Fibroblast of skin of abdomen (primary cell): ENCODE results near the gene FOXD4L4. TPM values are rescaled to one million over a fixed set of nuclear protein-coding genes. Genes with fewer than 3 reads are reported as not detected.
"Not testable (repeated sequence)": the region's sequence is repeated elsewhere in the genome, so short reads cannot be mapped to it uniquely, and the experiment has no call there.

Experiments used
- DNase-seq: peaks from one replicate; pipeline ENCODE4 v3.0.0-alpha.2; 2013
- polyA plus RNA-seq, 2 experiments: library from polyadenylated mRNA; unstranded; fragments of 120-200 nt; gene quantifications; one replicate each; pipeline ENCODE4 v1.2.1, GENCODE V29; 2013; ENCODE audit not compliant: insufficient read length in 2 of 2

The FOXD4L4 gene
- not detected for polyA plus RNA-seq (2013, experiment 1 of 2; ENCODE audit: insufficient read length)
- not detected for polyA plus RNA-seq (2013, experiment 2 of 2; ENCODE audit: insufficient read length)

DNA sequence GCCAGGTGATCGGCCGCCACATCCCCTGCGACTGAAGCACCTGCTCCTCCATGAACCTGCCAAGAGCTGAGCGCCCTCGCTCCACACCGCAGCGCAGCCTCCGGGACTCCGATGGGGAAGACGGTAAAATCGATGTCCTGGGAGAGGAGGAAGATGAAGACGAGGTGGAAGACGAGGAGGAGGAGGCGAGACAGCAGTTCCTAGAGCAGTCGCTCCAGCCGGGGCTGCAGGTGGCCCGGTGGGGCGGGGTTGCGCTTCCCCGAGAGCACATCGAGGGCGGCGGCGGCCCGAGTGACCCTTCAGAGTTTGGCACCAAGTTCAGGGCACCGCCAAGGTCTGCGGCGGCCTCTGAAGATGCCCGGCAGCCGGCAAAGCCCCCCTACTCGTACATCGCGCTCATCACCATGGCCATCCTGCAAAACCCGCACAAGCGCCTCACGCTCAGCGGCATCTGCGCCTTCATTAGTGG lies at the start of gene FOXD4L4:
TSS of gene FOXD4L4 (plus strand) at position 51 of the 469 bp plus-strand sequence. CDS start at position 51, 0 bp downstream.
- DNase-seq, result not testable (repeated sequence)

DNA sequence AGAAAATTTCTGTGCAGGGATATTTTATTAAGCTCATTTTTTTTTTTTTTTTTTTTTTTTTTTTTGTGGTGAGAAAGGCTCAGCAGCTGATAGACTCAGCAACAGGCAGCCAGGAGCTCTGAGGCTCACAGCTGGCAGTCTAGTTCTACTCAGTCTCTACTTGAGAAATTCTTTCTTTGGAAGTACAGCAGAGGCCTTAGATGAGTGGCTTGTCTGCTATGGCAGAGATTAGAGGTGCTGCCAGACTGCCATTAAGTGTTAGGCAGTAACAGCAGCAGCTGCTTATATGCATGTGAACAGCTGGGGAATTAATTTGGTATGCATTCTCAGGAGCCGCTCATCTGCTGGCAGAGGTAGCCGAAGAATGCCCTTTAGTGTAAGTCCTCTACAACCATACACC lies 33.4 kb upstream of the FOXD4L4 start:
- not testable (repeated sequence) for DNase-seq

DNA sequence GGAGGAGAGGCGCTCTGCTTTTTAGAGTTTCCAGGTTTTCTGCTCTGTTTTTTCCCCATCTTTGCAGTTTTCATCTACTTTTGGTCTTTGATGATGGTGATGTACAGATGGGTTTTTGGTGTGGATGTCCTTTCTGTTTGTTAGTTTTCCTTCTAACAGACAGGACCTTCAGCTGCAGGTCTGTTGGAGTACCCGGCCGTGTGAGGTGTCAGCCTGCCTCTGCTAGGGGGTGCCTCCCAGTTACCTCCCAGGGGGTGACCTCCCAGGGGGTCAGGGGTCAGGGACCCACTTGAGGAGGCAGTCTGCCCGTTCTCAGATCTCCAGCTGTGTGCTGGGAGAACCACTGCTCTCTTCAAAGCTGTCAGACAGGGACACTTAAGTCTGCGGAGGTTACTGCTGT lies 22.5 kb upstream of the FOXD4L4 start:
- not testable (repeated sequence) for DNase-seq

DNA sequence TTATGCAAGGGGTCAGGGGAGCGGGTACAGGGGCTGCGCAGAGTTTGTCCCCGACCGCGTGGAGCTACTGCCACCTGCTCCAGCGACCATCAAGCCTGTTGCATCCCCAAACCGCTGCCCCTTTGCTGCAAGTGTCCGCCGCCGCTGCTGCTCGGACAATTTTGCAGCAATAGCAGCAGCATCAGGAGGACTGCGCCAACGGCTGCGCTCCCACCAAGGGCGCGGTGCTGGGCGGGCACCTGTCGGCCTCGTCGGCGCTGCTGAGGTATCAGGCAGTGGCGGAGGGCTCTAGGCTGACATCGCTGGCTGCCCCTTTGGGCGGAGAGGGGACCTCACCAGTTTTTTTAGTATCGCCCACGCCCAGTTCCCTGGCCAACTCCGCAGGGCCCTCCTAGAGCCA lies 1.2 kb downstream of the FOXD4L4 start:
- not testable (repeated sequence) for DNase-seq
